RWPE2 (cell line): ENCODE data around the gene PLXND1.
A peak's percentile ranks its signal among the peaks of the same experiment; 100 is the strongest.

ENCODE experiments used
- ATAC-seq: fragments of 200-7000 bp; cut with Tn5 transposase; 3 replicates; pipeline ENCODE4 v1.9.1; 2021; ENCODE audit warnings: low read depth
- DNase-seq: peaks from one replicate; pipeline ENCODE4 v3.0.0-alpha.2; 2020; ENCODE audit warnings: low spot score
- H3K27ac ChIP-seq: fragments of 450-650 bp; 2 replicates; pipeline ENCODE4 v1.5.1; 2017; ENCODE audit warnings: mild to moderate bottlenecking; ENCODE audit not compliant: poor library complexity, severe bottlenecking
- H3K27me3 ChIP-seq: fragments of 250-450 bp; sonication (Bioruptor Pico); 2 replicates; pipeline ENCODE4 v1.5.1; 2021; ENCODE audit warnings: mild to moderate bottlenecking, moderate library complexity; ENCODE audit not compliant: insufficient read depth, poor library complexity, severe bottlenecking
- H3K36me3 ChIP-seq: fragments of 250-450 bp; sonication (Bioruptor Pico); 2 replicates; pipeline ENCODE4 v1.5.1; 2020; ENCODE audit warnings: low read depth, mild to moderate bottlenecking, moderate library complexity
- H3K4me1 ChIP-seq: fragments of 250-450 bp; sonication (Bioruptor Pico); 2 replicates; pipeline ENCODE4 v1.5.1; 2021; ENCODE audit warnings: mild to moderate bottlenecking, moderate library complexity; ENCODE audit not compliant: insufficient read depth, poor library complexity, severe bottlenecking
- H3K4me3 ChIP-seq: fragments of 250-450 bp; sonication (Bioruptor Pico); 2 replicates; pipeline ENCODE4 v1.5.1; 2021; ENCODE audit warnings: mild to moderate bottlenecking, moderate library complexity; ENCODE audit not compliant: severe bottlenecking
- H3K9me3 ChIP-seq: fragments of 250-450 bp; sonication (Bioruptor Pico); 2 replicates; pipeline ENCODE4 v1.5.1; 2021; ENCODE audit warnings: mild to moderate bottlenecking, moderate library complexity; ENCODE audit not compliant: severe bottlenecking
- TF ChIP-seq, protein P1 (sequence below): fragments of 450-650 bp; IDR thresholded peaks from one replicate; pipeline ENCODE4 v1.5.1; 2017; ENCODE audit warnings: mild to moderate bottlenecking, moderate library complexity; ENCODE audit not compliant: poor library complexity, severe bottlenecking

PLXND1 gene

DNA sequence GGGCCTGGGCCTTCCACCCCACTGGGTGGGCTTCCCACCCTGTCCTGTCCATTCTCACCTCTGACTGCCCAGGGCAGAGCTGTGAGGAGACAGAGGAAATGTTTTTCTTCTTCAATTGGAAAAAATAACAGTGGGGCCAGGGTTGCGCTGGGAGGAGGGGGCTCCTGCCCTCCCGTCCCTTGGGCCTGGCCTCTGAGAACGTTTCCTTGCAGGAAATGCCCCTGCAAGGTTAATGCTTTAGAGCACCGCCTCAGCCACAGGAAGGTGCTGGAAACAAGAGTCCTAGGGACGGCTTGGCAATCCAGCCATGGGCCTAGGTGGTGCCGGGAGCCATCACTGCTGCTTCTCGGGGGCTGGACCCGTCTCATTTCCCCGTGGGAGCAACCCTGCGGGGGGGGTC, 3.8 kb upstream of the PLXND1 start:
- Histone ChIP-seq H3K27ac (no peak overlapping the region), H3K36me3 (no peaks in the 10 kb centered on the region), H3K4me1 (no peaks in the 10 kb centered on the region), H3K9me3 (no peaks in the 10 kb centered on the region), H3K27me3 (peaks cover 11% of the 10 kb centered on the region), H3K4me3 (no peak overlapping the region)
- TF ChIP-seq, protein P1, sequence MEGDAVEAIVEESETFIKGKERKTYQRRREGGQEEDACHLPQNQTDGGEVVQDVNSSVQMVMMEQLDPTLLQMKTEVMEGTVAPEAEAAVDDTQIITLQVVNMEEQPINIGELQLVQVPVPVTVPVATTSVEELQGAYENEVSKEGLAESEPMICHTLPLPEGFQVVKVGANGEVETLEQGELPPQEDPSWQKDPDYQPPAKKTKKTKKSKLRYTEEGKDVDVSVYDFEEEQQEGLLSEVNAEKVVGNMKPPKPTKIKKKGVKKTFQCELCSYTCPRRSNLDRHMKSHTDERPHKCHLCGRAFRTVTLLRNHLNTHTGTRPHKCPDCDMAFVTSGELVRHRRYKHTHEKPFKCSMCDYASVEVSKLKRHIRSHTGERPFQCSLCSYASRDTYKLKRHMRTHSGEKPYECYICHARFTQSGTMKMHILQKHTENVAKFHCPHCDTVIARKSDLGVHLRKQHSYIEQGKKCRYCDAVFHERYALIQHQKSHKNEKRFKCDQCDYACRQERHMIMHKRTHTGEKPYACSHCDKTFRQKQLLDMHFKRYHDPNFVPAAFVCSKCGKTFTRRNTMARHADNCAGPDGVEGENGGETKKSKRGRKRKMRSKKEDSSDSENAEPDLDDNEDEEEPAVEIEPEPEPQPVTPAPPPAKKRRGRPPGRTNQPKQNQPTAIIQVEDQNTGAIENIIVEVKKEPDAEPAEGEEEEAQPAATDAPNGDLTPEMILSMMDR: no peak
- DNase-seq (no peak), ATAC-seq (no peak)

DNA sequence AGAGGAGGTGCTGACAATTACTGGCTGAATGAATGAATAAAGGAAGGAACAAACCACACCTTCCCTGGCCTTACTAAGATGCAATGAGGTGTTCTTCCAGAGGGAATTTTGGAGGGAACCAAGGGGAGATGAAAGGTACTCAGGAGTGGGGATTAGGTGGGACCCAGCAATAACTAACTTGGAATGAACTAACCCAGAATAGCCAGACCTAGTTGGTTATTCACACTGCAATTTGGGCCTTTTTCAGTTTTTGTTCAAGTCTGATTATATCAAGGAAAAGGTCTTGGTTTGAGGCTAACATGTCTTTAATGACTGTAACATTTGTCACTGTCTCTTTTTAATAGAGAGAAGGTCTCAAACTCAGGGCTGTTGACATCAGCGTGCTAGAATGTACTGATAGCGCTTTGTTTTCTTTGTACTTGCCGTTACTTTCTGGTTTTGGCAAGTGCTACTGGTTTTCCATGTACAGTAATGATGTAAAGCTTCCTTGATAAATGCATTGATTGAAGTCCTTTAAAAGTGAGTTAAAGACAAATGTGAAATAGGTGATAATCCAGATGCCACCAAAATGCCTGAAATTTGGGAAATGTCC, 3.2 kb upstream of the PLXND1 start:
- no peaks in the 10 kb centered on the region for H3K9me3 ChIP-seq
- DNase-seq: no peak
- H3K27ac ChIP-seq: no peak overlapping the region
- H3K4me1 ChIP-seq: no peaks in the 10 kb centered on the region
- ATAC-seq: no peak
- TF ChIP-seq, protein P1: no peak
- H3K27me3 ChIP-seq: peaks cover 13% of the 10 kb centered on the region
- no peaks in the 10 kb centered on the region for H3K36me3 ChIP-seq
- no peak overlapping the region for H3K4me3 ChIP-seq

DNA sequence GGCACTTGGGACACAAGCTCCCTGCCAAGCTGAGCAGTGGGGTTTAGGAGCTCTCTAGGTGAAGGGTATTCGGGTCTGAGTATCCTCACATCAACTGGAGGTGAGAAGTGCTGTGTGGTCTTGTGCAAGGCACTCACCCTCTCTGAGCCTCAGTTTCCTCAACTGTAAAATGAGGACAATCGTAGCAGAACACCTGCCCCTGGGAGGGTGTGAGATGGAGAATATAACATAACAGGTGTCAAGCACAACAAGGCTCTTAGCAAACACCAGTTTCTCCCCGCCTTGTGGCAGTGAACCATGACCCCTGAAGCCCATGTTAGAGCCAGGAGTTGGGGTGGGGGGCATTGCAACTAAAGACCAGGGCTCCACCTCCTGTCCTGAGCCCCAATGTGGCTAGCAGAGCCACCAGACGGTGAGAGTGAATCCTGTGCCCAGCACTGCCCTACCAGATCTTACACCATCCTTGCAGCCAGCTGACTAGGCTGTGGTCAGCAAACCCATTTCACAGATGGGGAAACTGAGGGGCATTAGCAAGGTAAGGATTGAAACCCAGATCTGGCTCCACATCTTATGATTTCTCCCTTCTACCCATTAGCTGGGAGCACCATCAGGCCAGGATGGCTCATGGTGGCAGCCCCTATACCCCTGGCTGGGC, 2.6 kb upstream of the PLXND1 start:
- Histone ChIP-seq H3K9me3 (no peaks in the 10 kb centered on the region), H3K4me3 (no peak overlapping the region), H3K27ac (no peak overlapping the region), H3K27me3 (peaks cover 16% of the 10 kb centered on the region), H3K36me3 (no peaks in the 10 kb centered on the region), H3K4me1 (no peaks in the 10 kb centered on the region)
- TF ChIP-seq, protein P1: no peak
- ATAC-seq: no peak
- no peak for DNase-seq

DNA sequence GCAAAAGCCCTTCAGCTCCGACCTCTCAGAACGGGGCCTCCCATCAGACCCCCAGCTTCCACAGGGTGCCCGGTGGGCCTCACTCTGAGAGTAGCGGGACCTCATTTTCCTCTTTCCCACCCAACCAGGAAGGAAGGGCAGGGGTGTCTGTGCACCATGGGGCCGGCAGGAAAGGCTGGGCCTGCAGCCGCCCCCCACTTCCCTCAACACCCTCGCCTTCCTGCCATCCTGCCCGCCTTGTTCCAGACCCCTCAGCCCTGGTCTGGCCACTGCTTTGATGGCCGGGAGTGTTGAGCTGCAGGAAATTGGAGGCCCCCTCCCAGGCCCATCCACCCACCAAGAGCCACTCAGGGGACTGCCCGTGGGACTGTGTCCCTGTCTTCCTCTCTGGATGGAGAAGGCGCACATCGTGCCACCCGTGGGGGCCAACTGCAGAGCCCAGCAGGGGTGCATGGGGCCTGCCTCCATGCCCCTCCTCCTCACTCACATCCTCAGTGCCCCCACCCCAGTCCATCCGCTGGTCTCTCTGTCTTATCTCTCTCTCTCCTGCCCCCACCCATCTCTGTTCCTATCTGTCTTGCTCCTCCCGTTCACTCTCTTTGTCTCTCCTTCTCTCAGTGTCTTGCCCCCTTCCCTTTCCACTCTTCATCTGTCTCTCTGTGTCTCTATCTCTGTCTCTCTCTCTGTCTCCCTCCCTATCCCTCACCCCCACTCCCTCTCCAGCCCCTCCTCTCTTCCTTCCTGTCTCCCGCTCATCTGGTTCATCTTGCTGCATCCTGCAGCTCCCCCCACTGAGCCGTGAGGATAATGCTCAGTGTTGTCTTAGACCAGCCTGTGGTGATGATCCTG, 1.8 kb upstream of the PLXND1 start:
- no peak for DNase-seq
- H3K4me3 ChIP-seq: no peak overlapping the region
- no peak overlapping the region for H3K27ac ChIP-seq
- no peaks in the 10 kb centered on the region for H3K9me3 ChIP-seq
- ATAC-seq: peak; percentile 11; the same call in 1 of the 3 replicates
- H3K4me1 ChIP-seq: no peaks in the 10 kb centered on the region
- no peaks in the 10 kb centered on the region for H3K36me3 ChIP-seq
- TF ChIP-seq, protein P1: peak; percentile 33
- peaks cover 16% of the 10 kb centered on the region for H3K27me3 ChIP-seq
